HepG2 (cell line): ENCODE data around the gene RDH12. TPM values are rescaled to one million over a fixed set of nuclear protein-coding genes. Genes with fewer than 3 reads are reported as not detected.

Source experiments
- DPF2 ChIP-seq: sonication (generic); formaldehyde crosslinking; IDR thresholded peaks from 2 replicates; pipeline ENCODE4 v1.4.0; 2020; ENCODE audit warnings: mild to moderate bottlenecking, low read depth, missing genetic modification reagents, borderline replicate concordance
- FOXO1 ChIP-seq: sonication (generic); formaldehyde crosslinking; IDR thresholded peaks from 2 replicates; pipeline ENCODE4 v1.4.0; 2020; ENCODE audit warnings: missing genetic modification reagents
- KLF6 ChIP-seq: IDR thresholded peaks from 2 replicates; pipeline ENCODE4 v1.8.0; 2016; ENCODE audit warnings: missing biosample characterization, missing genetic modification reagents
- MXI1 ChIP-seq: IDR thresholded peaks from 3 replicates; pipeline ENCODE4 v1.6.1; 2012; ENCODE audit warnings: low read depth, low read length, inconsistent platforms, borderline replicate concordance
- NFKBIZ ChIP-seq: IDR thresholded peaks from 2 replicates; pipeline ENCODE4 v1.6.1; 2018; ENCODE audit warnings: missing genetic modification reagents, missing compliant biosample characterization
- RBAK ChIP-seq: sonication (generic); formaldehyde crosslinking; IDR thresholded peaks from 2 replicates; pipeline ENCODE4 v1.5.1; 2020; ENCODE audit warnings: mild to moderate bottlenecking, missing genetic modification reagents
- SALL2 ChIP-seq: sonication (generic); formaldehyde crosslinking; IDR thresholded peaks from 2 replicates; pipeline ENCODE4 v1.8.1; 2023; ENCODE audit warnings: mild to moderate bottlenecking, missing genetic modification reagents, inconsistent platforms
- SMAD1 ChIP-seq: sonication (generic); formaldehyde crosslinking; IDR thresholded peaks from 2 replicates; pipeline ENCODE4 v1.4.0; 2020; ENCODE audit warnings: missing genetic modification reagents, low read depth, mild to moderate bottlenecking, borderline replicate concordance
- TAF15 ChIP-seq: fragments of 200-400 bp; formaldehyde crosslinking; IDR thresholded peaks from one replicate; pipeline ENCODE4 v1.6.1; 2018; ENCODE audit warnings: mild to moderate bottlenecking, low read depth, low read length; ENCODE audit not compliant: poor library complexity, severe bottlenecking
- TBX2 ChIP-seq: sonication (generic); formaldehyde crosslinking; IDR thresholded peaks from 2 replicates; pipeline ENCODE4 v1.5.0; 2020; ENCODE audit warnings: missing genetic modification reagents, mild to moderate bottlenecking, borderline replicate concordance
- ZBTB8A ChIP-seq: sonication (generic); formaldehyde crosslinking; IDR thresholded peaks from 2 replicates; pipeline ENCODE4 v1.4.0; 2020; ENCODE audit warnings: mild to moderate bottlenecking, low read depth, missing genetic modification reagents, borderline replicate concordance
- ZFP36 ChIP-seq: fragments of 150-350 bp; IDR thresholded peaks from 2 replicates; pipeline ENCODE4 v1.6.1; 2018; ENCODE audit warnings: borderline replicate concordance, low read length, low read depth; ENCODE audit not compliant: partially characterized antibody
- ZNF30 ChIP-seq: sonication (generic); formaldehyde crosslinking; IDR thresholded peaks from 2 replicates; pipeline ENCODE4 v1.5.0; 2020; ENCODE audit warnings: mild to moderate bottlenecking, missing genetic modification reagents
- ZNF546 ChIP-seq: sonication (generic); formaldehyde crosslinking; conservative IDR thresholded peaks from 2 replicates; pipeline ENCODE4 v1.8.1; 2023; ENCODE audit warnings: mild to moderate bottlenecking, missing genetic modification reagents
- ZNF703 ChIP-seq: sonication (generic); formaldehyde crosslinking; IDR thresholded peaks from 2 replicates; pipeline ENCODE4 v1.5.1; 2020; ENCODE audit warnings: missing genetic modification reagents, mild to moderate bottlenecking, moderate library complexity, borderline replicate concordance
- ZNF768 ChIP-seq: sonication (generic); formaldehyde crosslinking; IDR thresholded peaks from 2 replicates; pipeline ENCODE4 v1.4.0; 2020; ENCODE audit warnings: missing genetic modification reagents
- polyA plus RNA-seq, 8 experiments: library from polyadenylated mRNA; depleted of rRNA in 3 of 8; stranded (reverse) in 7 of 8; unstranded in 1 of 8; fragments of >200 nt; fragmentation: Illumina TruSeq in 4 of 8; extraction: Trizol in 4 of 8; gene quantifications; 2 replicates each; pipeline versions ENCODE4 v1.2.1 to v1.2.3, GENCODE V29; 2011 to 2016; ENCODE audit warnings: low read depth in 4 of 8, missing spikeins in 1 of 8, mixed read lengths in 1 of 8; ENCODE audit not compliant: insufficient read depth in 1 of 8
- total RNA-seq, 5 experiments: library from RNA; depleted of rRNA; stranded (reverse); fragments of >200 nt; fragmentation: Illumina TruSeq; extraction: Trizol; gene quantifications; 2 replicates each; pipeline ENCODE4 v1.2.3, GENCODE V29; 2016; ENCODE audit warnings: low read depth in 1 of 5
- TF ChIP-seq, protein P1 (sequence below): sonication (generic); formaldehyde crosslinking; IDR thresholded peaks from 2 replicates; pipeline ENCODE4 v1.5.0; 2020; ENCODE audit warnings: mild to moderate bottlenecking, missing genetic modification reagents
- TF ChIP-seq, protein P2 (sequence below): sonication (generic); formaldehyde crosslinking; IDR thresholded peaks from 2 replicates; pipeline ENCODE4 v1.5.0; 2020; ENCODE audit warnings: mild to moderate bottlenecking, low read depth, missing genetic modification reagents, borderline replicate concordance
- TF ChIP-seq, protein P3 (sequence below): IDR thresholded peaks from 2 replicates; pipeline ENCODE4 v1.6.1; 2016; ENCODE audit warnings: low read depth, control low read depth
- TF ChIP-seq, protein P4 (sequence below): IDR thresholded peaks from 2 replicates; pipeline ENCODE4 v1.6.1; 2012; ENCODE audit warnings: inconsistent platforms
- TF ChIP-seq, protein P5 (sequence below): sonication (generic); formaldehyde crosslinking; IDR thresholded peaks from 2 replicates; pipeline ENCODE4 v1.8.1; 2023; ENCODE audit warnings: mild to moderate bottlenecking, missing genetic modification reagents, borderline replicate concordance
- TF ChIP-seq, protein P6 (sequence below): sonication (generic); formaldehyde crosslinking; conservative IDR thresholded peaks from 2 replicates; pipeline ENCODE4 v1.8.0; 2022; ENCODE audit warnings: mild to moderate bottlenecking, moderate library complexity, missing genetic modification reagents

RDH12 gene
- total and polyA plus RNA-seq, 2 of the 13 experiments (the other 11 are each of a cell fraction or from before 2014, with no cell fraction given): 1.6 to 2.1 TPM

DNA sequence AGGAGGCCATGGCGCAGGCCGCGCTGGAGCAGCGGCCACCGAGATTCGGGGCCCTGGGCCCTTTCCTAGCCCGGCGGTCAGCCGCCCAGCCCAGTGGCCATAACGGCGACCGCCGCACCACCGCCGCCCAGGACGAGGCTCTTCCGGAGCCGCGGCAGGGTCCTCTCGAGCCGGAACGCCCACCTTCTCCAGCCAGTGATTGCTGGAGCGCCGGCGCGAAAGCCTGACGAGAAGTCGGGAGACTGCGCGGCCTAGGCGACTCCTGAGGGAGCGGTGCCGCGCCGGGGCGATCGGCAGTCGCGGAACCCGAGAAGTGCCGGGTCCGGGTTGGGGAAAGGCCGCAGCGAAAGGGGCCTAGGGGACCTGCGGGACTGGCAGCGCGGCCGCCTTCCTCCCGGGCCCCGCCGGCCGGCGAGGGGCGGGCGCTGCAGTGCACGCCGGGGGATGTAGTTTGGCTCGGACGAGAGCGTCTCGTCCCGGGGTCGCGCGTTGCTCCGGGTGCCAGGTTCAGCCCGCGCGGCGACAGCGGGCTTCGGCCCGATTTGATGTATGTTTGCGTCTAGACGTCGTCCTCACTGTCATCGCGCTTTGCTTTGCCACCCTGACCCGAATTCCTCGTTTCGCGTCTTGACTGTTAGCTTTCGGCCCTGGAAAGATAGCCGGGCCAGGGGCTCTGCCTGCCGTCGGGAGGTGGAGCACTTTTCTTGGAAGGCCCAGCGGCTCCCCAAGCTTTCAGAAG is 27.0 kb upstream of the RDH12 start, which contains the start of gene VTI1B (continued):
- TF ChIP-seq, protein P1, sequence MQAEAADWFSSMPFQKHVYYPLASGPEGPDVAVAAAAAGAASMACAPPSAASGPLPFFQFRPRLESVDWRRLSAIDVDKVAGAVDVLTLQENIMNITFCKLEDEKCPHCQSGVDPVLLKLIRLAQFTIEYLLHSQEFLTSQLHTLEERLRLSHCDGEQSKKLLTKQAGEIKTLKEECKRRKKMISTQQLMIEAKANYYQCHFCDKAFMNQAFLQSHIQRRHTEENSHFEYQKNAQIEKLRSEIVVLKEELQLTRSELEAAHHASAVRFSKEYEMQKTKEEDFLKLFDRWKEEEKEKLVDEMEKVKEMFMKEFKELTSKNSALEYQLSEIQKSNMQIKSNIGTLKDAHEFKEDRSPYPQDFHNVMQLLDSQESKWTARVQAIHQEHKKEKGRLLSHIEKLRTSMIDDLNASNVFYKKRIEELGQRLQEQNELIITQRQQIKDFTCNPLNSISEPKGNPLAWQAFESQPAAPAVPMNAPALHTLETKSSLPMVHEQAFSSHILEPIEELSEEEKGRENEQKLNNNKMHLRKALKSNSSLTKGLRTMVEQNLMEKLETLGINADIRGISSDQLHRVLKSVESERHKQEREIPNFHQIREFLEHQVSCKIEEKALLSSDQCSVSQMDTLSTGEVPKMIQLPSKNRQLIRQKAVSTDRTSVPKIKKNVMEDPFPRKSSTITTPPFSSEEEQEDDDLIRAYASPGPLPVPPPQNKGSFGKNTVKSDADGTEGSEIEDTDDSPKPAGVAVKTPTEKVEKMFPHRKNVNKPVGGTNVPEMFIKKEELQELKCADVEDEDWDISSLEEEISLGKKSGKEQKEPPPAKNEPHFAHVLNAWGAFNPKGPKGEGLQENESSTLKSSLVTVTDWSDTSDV (CRISPR knock-in tag): 0 out of 2 replicates have a peak, but pooled peaks have one; percentile 74
- TF ChIP-seq ZFP36: no peak
- TF ChIP-seq MXI1: peak; percentile 69; the same call in 2 of the 3 replicates
- TF ChIP-seq TAF15: peak; percentile 14
- peak; percentile 79; the same call in 1 of the 2 replicates for TF ChIP-seq ZNF703 (CRISPR knock-in tag)
- peak; percentile 84 for TF ChIP-seq KLF6
- TF ChIP-seq, protein P2, sequence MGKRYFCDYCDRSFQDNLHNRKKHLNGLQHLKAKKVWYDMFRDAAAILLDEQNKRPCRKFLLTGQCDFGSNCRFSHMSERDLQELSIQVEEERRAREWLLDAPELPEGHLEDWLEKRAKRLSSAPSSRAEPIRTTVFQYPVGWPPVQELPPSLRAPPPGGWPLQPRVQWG (CRISPR knock-in tag): no peak
- no peak for TF ChIP-seq ZBTB8A
- 0 out of 2 replicates have a peak, but pooled peaks have one; percentile 47 for TF ChIP-seq ZNF30 (CRISPR knock-in tag)
- TF ChIP-seq, protein P3, sequence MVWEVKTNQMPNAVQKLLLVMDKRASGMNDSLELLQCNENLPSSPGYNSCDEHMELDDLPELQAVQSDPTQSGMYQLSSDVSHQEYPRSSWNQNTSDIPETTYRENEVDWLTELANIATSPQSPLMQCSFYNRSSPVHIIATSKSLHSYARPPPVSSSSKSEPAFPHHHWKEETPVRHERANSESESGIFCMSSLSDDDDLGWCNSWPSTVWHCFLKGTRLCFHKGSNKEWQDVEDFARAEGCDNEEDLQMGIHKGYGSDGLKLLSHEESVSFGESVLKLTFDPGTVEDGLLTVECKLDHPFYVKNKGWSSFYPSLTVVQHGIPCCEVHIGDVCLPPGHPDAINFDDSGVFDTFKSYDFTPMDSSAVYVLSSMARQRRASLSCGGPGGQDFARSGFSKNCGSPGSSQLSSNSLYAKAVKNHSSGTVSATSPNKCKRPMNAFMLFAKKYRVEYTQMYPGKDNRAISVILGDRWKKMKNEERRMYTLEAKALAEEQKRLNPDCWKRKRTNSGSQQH (CRISPR knock-in tag): peak; percentile 89
- TF ChIP-seq SMAD1 (CRISPR knock-in tag): no peak
- no peak for TF ChIP-seq NFKBIZ (CRISPR knock-in tag)
- TF ChIP-seq, protein P4, sequence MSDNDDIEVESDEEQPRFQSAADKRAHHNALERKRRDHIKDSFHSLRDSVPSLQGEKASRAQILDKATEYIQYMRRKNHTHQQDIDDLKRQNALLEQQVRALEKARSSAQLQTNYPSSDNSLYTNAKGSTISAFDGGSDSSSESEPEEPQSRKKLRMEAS: peak; percentile 65; the same call in 1 of the 2 replicates
- TF ChIP-seq, protein P5, sequence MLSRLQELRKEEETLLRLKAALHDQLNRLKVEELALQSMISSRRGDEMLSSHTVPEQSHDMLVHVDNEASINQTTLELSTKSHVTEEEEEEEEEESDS: no peak
- peak; percentile 61 for TF ChIP-seq TBX2 (CRISPR knock-in tag)
- peak; percentile 81 for TF ChIP-seq SALL2 (CRISPR knock-in tag)
- TF ChIP-seq FOXO1: 0 out of 2 replicates have a peak, but pooled peaks have one; percentile 5
- TF ChIP-seq DPF2: no peak
- TF ChIP-seq RBAK: no peak
- 0 out of 2 replicates have a peak, but pooled peaks have one; percentile 63 for TF ChIP-seq ZNF546 (CRISPR knock-in tag)
- TF ChIP-seq, protein P6, sequence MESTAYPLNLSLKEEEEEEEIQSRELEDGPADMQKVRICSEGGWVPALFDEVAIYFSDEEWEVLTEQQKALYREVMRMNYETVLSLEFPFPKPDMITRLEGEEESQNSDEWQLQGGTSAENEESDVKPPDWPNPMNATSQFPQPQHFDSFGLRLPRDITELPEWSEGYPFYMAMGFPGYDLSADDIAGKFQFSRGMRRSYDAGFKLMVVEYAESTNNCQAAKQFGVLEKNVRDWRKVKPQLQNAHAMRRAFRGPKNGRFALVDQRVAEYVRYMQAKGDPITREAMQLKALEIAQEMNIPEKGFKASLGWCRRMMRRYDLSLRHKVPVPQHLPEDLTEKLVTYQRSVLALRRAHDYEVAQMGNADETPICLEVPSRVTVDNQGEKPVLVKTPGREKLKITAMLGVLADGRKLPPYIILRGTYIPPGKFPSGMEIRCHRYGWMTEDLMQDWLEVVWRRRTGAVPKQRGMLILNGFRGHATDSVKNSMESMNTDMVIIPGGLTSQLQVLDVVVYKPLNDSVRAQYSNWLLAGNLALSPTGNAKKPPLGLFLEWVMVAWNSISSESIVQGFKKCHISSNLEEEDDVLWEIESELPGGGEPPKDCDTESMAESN (CRISPR knock-in tag): 0 out of 2 replicates have a peak, but pooled peaks have one; percentile 21
- no peak; the same call in 1 of the 2 replicates for TF ChIP-seq ZNF768 (CRISPR knock-in tag)
